Fibroblast of lung (primary cell): ENCODE measurements around the gene CFAP45. TPM values are rescaled to one million over a fixed set of nuclear protein-coding genes. Genes with fewer than 3 reads are reported as not detected.

Source experiments
- DNase-seq, 2 donors: peaks; one replicate each; pipeline versions ENCODE4 v3.0.0 to v3.0.0-alpha.2; 2010; ENCODE audit warnings: low read depth in 2 of 2
- H2AFZ ChIP-seq: 2 replicates; pipeline ENCODE4 v1.5.1; 2012; ENCODE audit warnings: low read length, control low read depth, inconsistent platforms
- H3K27ac ChIP-seq: 2 replicates; pipeline ENCODE4 v1.5.1; 2011; ENCODE audit warnings: low read length, control low read depth; ENCODE audit not compliant: insufficient read depth
- H3K27me3 ChIP-seq: 2 replicates; pipeline ENCODE4 v1.5.1; 2011; ENCODE audit warnings: mild to moderate bottlenecking, low read length; ENCODE audit not compliant: control insufficient read depth, insufficient read depth
- H3K36me3 ChIP-seq: 2 replicates; pipeline ENCODE4 v1.5.1; 2011; ENCODE audit warnings: low read length; ENCODE audit not compliant: control insufficient read depth, insufficient read depth
- H3K4me1 ChIP-seq: 2 replicates; pipeline ENCODE4 v1.5.1; 2011; ENCODE audit warnings: low read length; ENCODE audit not compliant: control insufficient read depth, insufficient read depth; ENCODE audit errors: extremely low read depth
- H3K4me2 ChIP-seq: 2 replicates; pipeline ENCODE4 v1.5.1; 2011; ENCODE audit warnings: low read length, control low read depth; ENCODE audit not compliant: insufficient read depth; ENCODE audit errors: extremely low read depth
- H3K4me3 ChIP-seq, 4 experiments: fragments of 200-600 bp in 1 of 4; sonication (generic) in 1 of 4; replicated peaks in 1 of 4; 2 replicates each; pipeline ENCODE4 v1.5.1; 2011 to 2016; ENCODE audit warnings: low read length in 4 of 4, low read depth in 3 of 4, mild to moderate bottlenecking in 3 of 4, control low read depth in 2 of 4, inconsistent platforms in 1 of 4, mixed read lengths in 1 of 4; ENCODE audit not compliant: insufficient read depth in 1 of 4; ENCODE audit errors: control extremely low read depth in 1 of 4
- H3K79me2 ChIP-seq: 2 replicates; pipeline ENCODE4 v1.5.1; 2012; ENCODE audit warnings: mild to moderate bottlenecking, low read length, inconsistent platforms; ENCODE audit not compliant: control insufficient read depth, insufficient read depth
- H3K9ac ChIP-seq: 2 replicates; pipeline ENCODE4 v1.5.1; 2011; ENCODE audit warnings: mild to moderate bottlenecking, low read length, control low read depth; ENCODE audit not compliant: insufficient read depth
- H3K9me3 ChIP-seq: 2 replicates; pipeline ENCODE4 v1.5.1; 2012; ENCODE audit warnings: low read depth, low read length; ENCODE audit not compliant: control insufficient read depth, insufficient read depth
- H4K20me1 ChIP-seq: 2 replicates; pipeline ENCODE4 v1.5.1; 2011; ENCODE audit warnings: low read length; ENCODE audit not compliant: control insufficient read depth, insufficient read depth; ENCODE audit errors: extremely low read depth
- EZH2 ChIP-seq: IDR thresholded peaks from 2 replicates; pipeline ENCODE4 v1.5.1; 2012; ENCODE audit warnings: low read length, control low read depth, mild to moderate bottlenecking; ENCODE audit errors: missing control alignments
- polyA plus RNA-seq, 2 donors: library from polyadenylated mRNA; depleted of rRNA in 1 of 2; stranded (reverse) in 1 of 2; unstranded in 1 of 2; fragments of >200 nt; gene quantifications; 2 replicates each; pipeline ENCODE4 v1.2.1, GENCODE V29; 2011 to 2012; ENCODE audit warnings: missing spikeins in 1 of 2
- total RNA-seq: library from RNA; depleted of rRNA; stranded (reverse); fragments of >200 nt; gene quantifications from 2 replicates; pipeline ENCODE4 v1.2.1, GENCODE V29; 2014
- TF ChIP-seq, protein P1 (sequence below), 2 donors: IDR thresholded peaks in 1 of 2; conservative IDR thresholded peaks in 1 of 2; 1 replicate in 1 of 2; 2 replicates in 1 of 2; pipeline ENCODE4 v1.5.1; 2011 to 2012; ENCODE audit warnings: low read length in 2 of 2, control low read depth in 1 of 2, inconsistent platforms in 1 of 2, low read depth in 1 of 2, mild to moderate bottlenecking in 1 of 2

The CFAP45 gene
- total and polyA plus RNA-seq, 2 donors (not counting 1 experiment from before 2014, with no cell fraction given), result 1.2 to 1.5 TPM

DNA sequence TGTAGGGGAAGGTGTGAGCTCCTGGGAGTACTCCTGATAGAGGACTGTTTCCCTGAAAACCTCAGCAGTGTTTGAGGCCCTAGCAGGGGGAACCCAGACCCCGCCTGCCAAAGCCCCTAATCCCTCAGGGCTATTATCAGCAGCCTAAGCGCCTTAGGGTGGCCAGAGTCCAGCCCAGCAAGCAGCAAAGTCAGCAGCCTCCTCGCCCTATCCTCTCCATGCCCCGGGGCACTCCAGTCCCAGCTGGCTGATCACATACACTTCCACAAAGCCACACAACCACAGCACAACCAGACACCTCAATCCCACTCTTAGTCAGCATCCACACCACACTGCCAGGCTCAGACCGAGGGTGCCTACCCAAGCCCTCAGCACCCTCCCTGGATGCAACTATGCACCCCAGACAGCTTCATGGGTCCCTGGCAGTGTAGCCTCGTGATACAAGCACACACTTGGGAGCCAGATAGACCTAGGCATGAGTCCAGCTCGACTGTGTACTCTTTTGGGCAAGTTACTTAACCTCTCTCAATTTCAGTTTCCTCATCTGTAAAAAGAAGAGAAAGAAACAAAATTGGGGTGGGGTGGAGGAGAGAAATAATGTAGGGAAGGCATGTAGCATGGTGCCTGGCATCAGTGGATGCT is 38.4 kb upstream of the CFAP45 start:
- Histone ChIP-seq H3K4me2 (no peak overlapping the region), H3K9me3 (no peaks in the 10 kb centered on the region), H3K4me3 (no peak overlapping the region), H3K27ac (no peak overlapping the region), H3K9ac (no peak overlapping the region), H4K20me1 (no peaks in the 10 kb centered on the region), H3K4me1 (no peaks in the 10 kb centered on the region), H3K36me3 (no peaks in the 10 kb centered on the region), H2AFZ (no peak overlapping the region), H3K79me2 (no peaks in the 10 kb centered on the region), H3K27me3 (peaks cover 23% of the 10 kb centered on the region)
- TF ChIP-seq, protein P1, sequence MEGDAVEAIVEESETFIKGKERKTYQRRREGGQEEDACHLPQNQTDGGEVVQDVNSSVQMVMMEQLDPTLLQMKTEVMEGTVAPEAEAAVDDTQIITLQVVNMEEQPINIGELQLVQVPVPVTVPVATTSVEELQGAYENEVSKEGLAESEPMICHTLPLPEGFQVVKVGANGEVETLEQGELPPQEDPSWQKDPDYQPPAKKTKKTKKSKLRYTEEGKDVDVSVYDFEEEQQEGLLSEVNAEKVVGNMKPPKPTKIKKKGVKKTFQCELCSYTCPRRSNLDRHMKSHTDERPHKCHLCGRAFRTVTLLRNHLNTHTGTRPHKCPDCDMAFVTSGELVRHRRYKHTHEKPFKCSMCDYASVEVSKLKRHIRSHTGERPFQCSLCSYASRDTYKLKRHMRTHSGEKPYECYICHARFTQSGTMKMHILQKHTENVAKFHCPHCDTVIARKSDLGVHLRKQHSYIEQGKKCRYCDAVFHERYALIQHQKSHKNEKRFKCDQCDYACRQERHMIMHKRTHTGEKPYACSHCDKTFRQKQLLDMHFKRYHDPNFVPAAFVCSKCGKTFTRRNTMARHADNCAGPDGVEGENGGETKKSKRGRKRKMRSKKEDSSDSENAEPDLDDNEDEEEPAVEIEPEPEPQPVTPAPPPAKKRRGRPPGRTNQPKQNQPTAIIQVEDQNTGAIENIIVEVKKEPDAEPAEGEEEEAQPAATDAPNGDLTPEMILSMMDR (conservative IDR thresholded peaks at IDR 0.05 in 1 of 2, IDR thresholded peaks at IDR 0.05 in 1 of 2; ENCODE audit: low read depth in 1 of 2, low read length in 2 of 2), result no peak
- no peak for TF ChIP-seq EZH2
- DNase-seq, result no peak

DNA sequence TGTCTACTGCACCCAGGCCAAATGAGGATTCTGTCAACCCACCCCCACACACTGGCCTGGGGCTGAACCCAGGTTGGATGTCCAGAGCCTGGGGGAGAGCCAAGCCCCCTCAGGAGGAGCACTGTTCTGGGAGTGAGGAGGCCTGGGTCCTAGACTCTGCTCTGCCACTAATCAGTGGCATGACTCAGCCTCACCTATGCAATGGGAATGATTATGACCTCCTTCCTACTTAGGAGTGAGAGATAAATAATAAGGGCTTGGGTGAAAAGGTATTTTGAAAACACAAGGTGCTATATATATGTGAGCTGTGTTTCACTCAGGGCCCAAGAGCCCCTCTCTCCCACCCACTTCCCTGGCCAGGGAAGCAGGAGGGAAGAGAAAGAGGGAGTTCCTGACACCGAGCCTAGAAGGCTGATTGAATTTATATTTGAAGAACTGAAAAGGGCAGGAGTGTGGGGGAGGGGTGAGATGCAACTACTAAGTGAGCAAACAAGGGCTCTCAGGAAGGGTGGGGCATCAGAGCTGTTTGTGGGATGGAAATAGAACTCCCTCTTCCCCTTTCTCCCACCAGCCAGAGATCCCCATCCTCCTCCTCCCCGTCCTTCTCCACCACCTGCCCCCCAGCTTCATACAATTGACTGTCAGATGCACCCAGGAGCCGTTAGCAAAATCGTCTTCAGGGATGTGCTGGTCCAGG is 37.2 kb upstream of the CFAP45 start:
- H3K27me3 ChIP-seq, result peaks cover 15% of the 10 kb centered on the region
- no peak overlapping the region for H3K27ac ChIP-seq
- no peak overlapping the region for H2AFZ ChIP-seq
- no peaks in the 10 kb centered on the region for H3K9me3 ChIP-seq
- no peak for DNase-seq
- H3K9ac ChIP-seq, result no peak overlapping the region
- H3K4me2 ChIP-seq, result no peak overlapping the region
- H3K4me3 ChIP-seq, result no peak overlapping the region
- no peaks in the 10 kb centered on the region for H3K4me1 ChIP-seq
- H3K79me2 ChIP-seq, result no peaks in the 10 kb centered on the region
- no peaks in the 10 kb centered on the region for H4K20me1 ChIP-seq
- H3K36me3 ChIP-seq, result no peaks in the 10 kb centered on the region
- TF ChIP-seq, protein P1 (conservative IDR thresholded peaks at IDR 0.05 in 1 of 2, IDR thresholded peaks at IDR 0.05 in 1 of 2; ENCODE audit: low read depth in 1 of 2, low read length in 2 of 2), result no peak
- no peak for TF ChIP-seq EZH2

GRCh38 chr1:159936273-159936904 is 36.4 kb upstream of the CFAP45 start:
- Histone ChIP-seq H3K36me3 (no peaks in the 10 kb centered on the region), H3K27me3 (peaks cover 15% of the 10 kb centered on the region), H3K4me2 (no peak overlapping the region), H4K20me1 (no peaks in the 10 kb centered on the region), H3K9me3 (no peaks in the 10 kb centered on the region), H3K9ac (no peak overlapping the region), H3K79me2 (no peaks in the 10 kb centered on the region), H2AFZ (no peak overlapping the region), H3K4me1 (no peaks in the 10 kb centered on the region), H3K4me3 (no peak overlapping the region), H3K27ac (no peak overlapping the region)
- peak; percentile 16 to 41 for DNase-seq
- TF ChIP-seq, protein P1 (conservative IDR thresholded peaks at IDR 0.05 in 1 of 2, IDR thresholded peaks at IDR 0.05 in 1 of 2; ENCODE audit: low read depth in 1 of 2, low read length in 2 of 2), result peak; percentile 89 to 98
- TF ChIP-seq EZH2, result no peak
